ENCODE measurements around the gene WDR47.
"Not testable (repeated sequence)": the region's sequence is repeated elsewhere in the genome, so short reads cannot be mapped to it uniquely, and the experiment has no call there.

The WDR47 gene

DNA sequence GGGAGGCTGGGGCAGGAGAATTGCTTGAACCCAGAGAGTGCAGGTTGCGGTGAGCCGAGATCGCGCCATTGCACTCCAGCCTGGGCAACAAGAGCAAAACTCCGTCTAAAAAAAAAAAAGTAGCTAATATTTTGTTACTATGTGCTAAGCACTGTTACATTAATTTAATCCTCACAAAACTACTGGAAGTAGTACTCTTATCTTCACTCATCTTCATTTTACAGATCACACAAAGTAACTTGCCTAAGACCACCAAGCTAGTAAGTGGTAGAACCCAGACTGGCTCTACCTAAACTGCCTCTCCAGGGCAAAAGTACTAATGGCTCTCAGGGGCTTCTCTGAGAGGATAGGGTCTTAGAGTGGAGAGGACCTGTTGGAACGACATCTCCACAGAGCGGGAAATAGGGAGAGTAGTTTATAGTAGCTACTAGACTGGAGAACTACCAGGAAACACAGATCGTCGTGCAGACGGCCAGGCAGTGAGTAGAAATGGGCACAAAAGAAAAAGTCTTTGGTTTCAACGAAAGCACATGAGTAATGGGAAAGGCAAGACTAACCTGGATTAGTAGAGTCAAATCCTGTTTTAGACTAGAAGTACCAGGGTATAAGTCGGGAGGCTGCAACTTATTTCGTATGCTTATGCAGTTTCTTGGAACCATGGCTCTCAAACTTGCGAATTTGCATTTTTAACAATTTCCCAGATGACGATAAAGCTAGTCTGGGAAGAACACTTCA, 80.0 kb downstream of the WDR47 start:
- DNase-seq = no peak

DNA sequence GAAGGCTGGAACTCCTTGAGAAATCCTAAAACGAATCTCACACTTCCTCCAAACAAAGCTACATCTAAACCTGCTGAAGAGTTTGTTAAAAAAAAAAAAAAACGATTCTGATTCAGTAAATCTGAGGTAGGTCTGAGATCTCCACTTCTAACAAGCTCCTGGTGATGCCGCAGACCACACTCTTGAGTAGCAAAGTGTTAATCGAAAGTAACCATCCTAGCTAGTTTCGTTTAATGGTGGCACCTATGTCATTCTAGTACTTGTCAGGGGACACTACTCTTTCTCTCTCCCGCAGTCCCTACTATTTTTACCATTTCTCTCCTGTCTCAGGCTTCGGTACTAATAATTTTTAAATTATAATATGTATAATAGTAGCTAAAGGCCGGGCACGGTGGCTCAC, 80.7 kb downstream of the WDR47 start:
- no peak for DNase-seq

GRCh38 chr1:108960719-108961118, 81.2 kb downstream of the WDR47 start:
- no peak for DNase-seq

- no peak for DNase-seq
Measured at GRCh38 chr1:108957888-108958287, 84.0 kb downstream of the WDR47 start.

DNA sequence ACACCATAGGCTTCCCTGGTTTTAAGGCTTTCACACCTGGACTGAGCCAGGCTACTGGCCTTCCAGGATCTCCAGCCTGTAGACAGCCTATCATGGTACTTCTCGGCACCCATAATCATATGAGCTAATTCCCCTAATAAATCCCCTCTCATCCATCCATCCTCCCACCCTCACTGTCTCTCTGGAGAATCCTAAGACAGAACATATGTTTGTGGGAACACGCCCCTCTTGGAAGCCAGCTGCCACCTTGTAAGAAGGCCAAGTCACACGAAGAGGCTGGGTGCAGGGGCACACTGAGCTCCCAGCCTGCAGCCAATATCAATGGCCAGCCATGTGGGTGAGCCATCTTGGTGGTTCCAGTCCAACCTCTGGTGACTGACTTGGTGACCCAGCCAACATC, 86.0 kb downstream of the WDR47 start:
- DNase-seq = no peak

GRCh38 chr1:108955111-108955510, 86.8 kb downstream of the WDR47 start:
- DNase-seq = no peak

DNA sequence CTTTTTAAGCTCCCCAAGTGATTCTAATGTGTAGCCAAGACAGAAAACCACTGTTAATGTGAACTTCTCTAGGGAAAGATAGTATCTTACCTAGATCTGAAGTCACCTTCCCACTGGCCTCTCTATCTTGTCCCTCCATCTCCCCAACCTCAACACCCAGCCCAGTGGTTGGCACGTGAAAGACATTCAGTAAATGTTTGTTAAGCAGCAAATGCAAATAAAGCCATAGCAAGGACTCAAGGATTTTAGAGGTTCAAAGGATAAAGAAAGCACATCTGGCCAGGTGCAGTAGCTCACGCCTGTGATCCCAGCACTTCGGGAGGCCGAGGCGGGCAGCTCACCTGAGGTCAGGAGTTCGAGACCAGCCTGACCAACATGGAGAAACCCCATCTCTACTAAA, 88.5 kb downstream of the WDR47 start:
- no peak for DNase-seq

GRCh38 chr1:108951242-108951641, 90.7 kb downstream of the WDR47 start:
- DNase-seq = no peak

GRCh38 chr1:108949044-108949443, 92.9 kb downstream of the WDR47 start:
- DNase-seq = no peak

GRCh38 chr1:108947871-108948525, 93.9 kb downstream of the WDR47 start:
- DNase-seq = no peak

DNA sequence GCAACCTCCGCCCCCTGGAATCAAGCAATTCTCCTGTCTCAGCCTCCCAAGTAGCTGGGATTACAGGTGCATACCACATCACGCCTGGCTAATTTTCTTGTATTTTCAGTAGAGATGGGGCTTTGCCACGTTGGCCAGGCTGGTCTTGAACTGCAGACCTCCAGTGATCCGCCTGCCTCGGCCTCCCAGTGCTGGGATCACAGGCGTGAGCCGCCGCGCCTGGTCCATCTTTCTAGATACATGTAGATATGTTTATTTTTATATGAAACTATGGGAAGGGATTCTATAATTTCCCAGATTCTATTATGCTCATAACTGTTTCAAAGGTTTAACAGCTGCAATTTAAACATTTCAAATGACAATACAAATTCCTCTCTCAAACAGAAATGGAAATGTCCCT, 105.7 kb downstream of the WDR47 start:
- no peak for DNase-seq

GRCh38 chr1:108933944-108934343, 108.0 kb downstream of the WDR47 start:
- DNase-seq = no peak

GRCh38 chr1:108927565-108927964, 114.3 kb downstream of the WDR47 start:
- not testable (repeated sequence) for DNase-seq

GRCh38 chr1:108925920-108926319, 116.0 kb downstream of the WDR47 start:
- DNase-seq = no peak

All from NCI-H748 treated with DMSO at 0.1 percent for 48 hours (cell line).